ENCODE measurements around the gene EYS.

GRCh38 chr6:63919556-63920110 lies 1787.4 kb downstream of the EYS start:
- TF ChIP-seq CTCF (IDR thresholded peaks at IDR 0.05; ENCODE audit: low read depth, low read length, poor library complexity, severe bottlenecking) = no peak
- TF ChIP-seq EZH2phosphoT487 (IDR thresholded peaks at IDR 0.05; ENCODE audit: borderline replicate concordance, low read length) = no peak
